Uterus (tissue), 2 donors: ENCODE data around the gene ATF6.

Experiments
- CTCF ChIP-seq, 4 experiments: fragments of 200-600 bp in 2 of 4; fragments of 450-650 bp in 2 of 4; sonication (generic) in 2 of 4; IDR thresholded peaks; one replicate each; pipeline ENCODE4 v1.5.1; 2016 to 2019; ENCODE audit warnings: antibody characterized with exemption in 4 of 4, mild to moderate bottlenecking in 2 of 4, moderate library complexity in 1 of 4
- POLR2A ChIP-seq, 2 donors: fragments of 450-650 bp; IDR thresholded peaks; one replicate each; pipeline ENCODE4 v1.6.1; 2016; ENCODE audit warnings: antibody characterized with exemption in 2 of 2, mild to moderate bottlenecking in 1 of 2, moderate library complexity in 1 of 2

GRCh38 chr1:161929137-161929536 is 163.0 kb downstream of the ATF6 start:
- TF ChIP-seq CTCF (IDR thresholded peaks at IDR 0.05) = no peak
- TF ChIP-seq POLR2A (IDR thresholded peaks at IDR 0.05) = no peak
